ENCODE results near the gene MAP7D3.
A peak's percentile ranks its signal among the peaks of the same experiment; 100 is the strongest.

Gene MAP7D3

GRCh38 chrX:136205882-136206380 is 45.3 kb downstream of the MAP7D3 start:
- no peak for DNase-seq

GRCh38 chrX:136204571-136204970 is 46.6 kb downstream of the MAP7D3 start:
- peak; percentile 62 for DNase-seq

GRCh38 chrX:136203951-136204350 is 47.2 kb downstream of the MAP7D3 start:
- DNase-seq: no peak

GRCh38 chrX:136203438-136203837 is 47.8 kb downstream of the MAP7D3 start:
- DNase-seq: no peak

GRCh38 chrX:136202889-136203288 is 48.3 kb downstream of the MAP7D3 start:
- DNase-seq: no peak

GRCh38 chrX:136201601-136202000 is 49.6 kb downstream of the MAP7D3 start:
- DNase-seq: no peak

GRCh38 chrX:136200466-136200865 is 50.7 kb downstream of the MAP7D3 start:
- DNase-seq: peak; percentile 30

- no peak for DNase-seq
Measured at GRCh38 chrX:136199365-136199764, 51.8 kb downstream of the MAP7D3 start.

- no peak for DNase-seq
Measured at GRCh38 chrX:136198678-136199243, 52.4 kb downstream of the MAP7D3 start.

- DNase-seq: no peak
Measured at GRCh38 chrX:136198010-136198409, 53.2 kb downstream of the MAP7D3 start.

GRCh38 chrX:136196691-136197155 is 54.5 kb downstream of the MAP7D3 start:
- no peak for DNase-seq

- no peak for DNase-seq
Measured at GRCh38 chrX:136195247-136195646, 56.0 kb downstream of the MAP7D3 start.

GRCh38 chrX:136194536-136194935 is 56.7 kb downstream of the MAP7D3 start:
- DNase-seq: no peak

- peak; percentile 23 for DNase-seq
Measured at GRCh38 chrX:136193771-136194170, 57.4 kb downstream of the MAP7D3 start.

- DNase-seq: no peak
Measured at GRCh38 chrX:136192839-136193414, 58.3 kb downstream of the MAP7D3 start.

- DNase-seq: no peak
Measured at GRCh38 chrX:136192135-136192534, 59.1 kb downstream of the MAP7D3 start.

GRCh38 chrX:136191171-136191570 is 60.0 kb downstream of the MAP7D3 start:
- DNase-seq: no peak

GRCh38 chrX:136190038-136190713 is 61.0 kb downstream of the MAP7D3 start:
- DNase-seq: no peak

- no peak for DNase-seq
Measured at GRCh38 chrX:136189222-136189621, 62.0 kb downstream of the MAP7D3 start.

GRCh38 chrX:136186023-136186413 is 65.2 kb downstream of the MAP7D3 start:
- DNase-seq: no peak

GRCh38 chrX:136185401-136186022 is 65.7 kb downstream of the MAP7D3 start:
- DNase-seq: no peak

GRCh38 chrX:136183917-136184316 is 67.3 kb downstream of the MAP7D3 start:
- DNase-seq: no peak

- no peak for DNase-seq
Measured at GRCh38 chrX:136183172-136183571, 68.0 kb downstream of the MAP7D3 start.

- no peak for DNase-seq
Measured at GRCh38 chrX:136182414-136182813, 68.8 kb downstream of the MAP7D3 start.

All from CD4-positive, alpha-beta T cell treated with Interleukin-10 for 1 hour (primary cell).